HUES64 (cell line): ENCODE results near the gene DMAC2L.

Experiments
- H3K27ac ChIP-seq: 2 replicates; pipeline ENCODE4 v1.7.0; 2013; ENCODE audit warnings: low read depth, low read length, inconsistent platforms
- H3K27me3 ChIP-seq: 2 replicates; pipeline ENCODE4 v1.6.1; 2013; ENCODE audit warnings: mild to moderate bottlenecking, low read length; ENCODE audit not compliant: insufficient read depth
- H3K36me3 ChIP-seq: 2 replicates; pipeline ENCODE4 v1.6.1; 2013; ENCODE audit warnings: mild to moderate bottlenecking, low read length; ENCODE audit not compliant: insufficient read depth
- H3K4me1 ChIP-seq: 2 replicates; pipeline ENCODE4 v1.6.1; 2013; ENCODE audit warnings: mild to moderate bottlenecking, low read length, moderate library complexity; ENCODE audit not compliant: insufficient read depth
- H3K4me3 ChIP-seq: 2 replicates; pipeline ENCODE4 v1.5.1; 2013; ENCODE audit warnings: mild to moderate bottlenecking, low read length, moderate library complexity
- H3K9ac ChIP-seq: 2 replicates; pipeline ENCODE4 v1.6.1; 2013; ENCODE audit warnings: mild to moderate bottlenecking, low read depth, low read length
- H3K9me3 ChIP-seq: 2 replicates; pipeline ENCODE4 v1.6.1; 2013; ENCODE audit warnings: low read depth, low read length; ENCODE audit not compliant: insufficient read depth
- WGBS: fragments of 150-250, 120-280 bp; methylation state at CpG from one replicate; pipeline ENCODE4 v1.1.7; 2013; ENCODE audit warnings: missing lambda C conversion rate; 5-methylcytosine and 5-hydroxymethylcytosine counted together

DMAC2L gene

DNA sequence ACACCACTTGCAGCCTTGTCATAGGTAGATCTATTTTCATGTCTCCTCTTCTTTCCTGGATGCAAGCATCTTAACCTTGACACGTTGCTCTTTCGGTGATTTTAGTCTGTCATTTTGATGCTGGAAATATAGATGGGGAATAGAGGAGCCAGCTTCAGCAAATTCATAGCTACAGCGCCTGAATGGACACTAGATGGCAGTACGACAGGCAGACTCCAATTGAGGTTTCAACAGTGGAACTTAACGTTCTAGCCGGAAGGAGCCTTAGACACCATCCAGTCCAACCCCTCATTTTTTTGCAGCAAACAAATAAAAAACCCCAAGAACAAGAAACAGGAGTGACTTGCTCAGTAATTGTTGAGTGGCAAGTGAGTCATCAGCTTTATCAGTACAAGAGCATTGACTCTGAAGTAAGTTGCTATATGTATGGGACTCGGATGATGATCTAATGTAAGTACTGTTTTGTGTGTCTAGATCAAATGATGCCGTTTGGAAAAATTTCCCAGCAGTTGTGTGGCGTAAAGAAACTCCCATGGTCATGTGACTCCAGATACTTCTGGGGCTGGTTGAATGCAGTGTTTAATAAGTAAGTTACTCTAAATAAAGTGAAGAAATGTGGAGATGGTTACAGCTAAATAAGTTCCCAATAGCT, 9.0 kb downstream of the DMAC2L start:
- Histone ChIP-seq H3K9me3 (no peaks in the 10 kb centered on the region), H3K27me3 (no peaks in the 10 kb centered on the region), H3K4me1 (no peaks in the 10 kb centered on the region), H3K9ac (no peak overlapping the region), H3K27ac (no peak overlapping the region), H3K36me3 (peaks cover 35% of the 10 kb centered on the region), H3K4me3 (no peak overlapping the region)
- WGBS, result 40% methylated on average over 9 of the region's 9 CpGs

DNA sequence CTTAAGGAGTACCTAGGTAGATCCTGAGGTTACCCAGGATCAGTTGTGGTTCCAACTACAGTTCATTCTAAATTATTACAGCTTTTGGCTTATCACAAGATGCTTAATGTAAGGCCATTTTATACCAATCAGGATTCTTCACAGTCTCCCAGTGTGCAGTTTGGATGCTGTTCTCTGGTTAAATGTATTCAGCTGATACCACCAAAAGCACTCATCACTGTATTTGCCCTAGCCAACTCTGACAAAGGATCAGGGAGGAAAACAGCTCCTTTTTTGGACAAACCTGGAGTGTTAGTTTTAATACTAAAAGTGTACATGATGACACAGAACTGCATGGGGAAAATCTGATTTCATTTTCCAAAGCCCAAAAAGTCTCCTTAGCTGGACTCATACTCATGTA, 19.5 kb downstream of the DMAC2L start:
- H3K27ac ChIP-seq, result no peak overlapping the region
- no peak overlapping the region for H3K4me3 ChIP-seq
- no peaks in the 10 kb centered on the region for H3K9me3 ChIP-seq
- H3K36me3 ChIP-seq, result peaks cover 19% of the 10 kb centered on the region
- no peak overlapping the region for H3K9ac ChIP-seq
- peaks cover 28% of the 10 kb centered on the region for H3K4me1 ChIP-seq
- no peaks in the 10 kb centered on the region for H3K27me3 ChIP-seq

DNA sequence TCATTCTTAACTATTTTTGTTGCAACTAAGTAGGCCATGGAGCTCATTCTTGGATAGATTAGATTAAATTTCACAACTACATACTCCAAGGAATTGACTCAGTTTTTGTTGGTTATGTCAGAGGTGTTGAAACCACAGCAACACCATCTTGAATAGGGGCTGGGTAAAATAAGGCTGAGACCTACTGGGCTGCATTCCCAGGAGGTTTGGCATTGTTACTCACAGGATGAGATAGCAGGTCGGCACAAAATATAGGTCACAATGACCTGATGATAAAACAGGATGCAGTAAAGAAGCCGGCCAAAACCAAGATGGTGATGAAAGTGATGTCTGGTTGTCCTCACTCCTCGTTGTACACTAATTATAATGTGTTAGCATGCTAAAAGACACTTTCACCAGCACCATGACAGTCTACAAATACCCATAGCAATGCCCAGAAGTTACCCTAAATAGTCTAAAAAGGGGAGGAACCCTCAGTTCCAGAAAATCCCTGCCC, 20.9 kb downstream of the DMAC2L start:
- no peaks in the 10 kb centered on the region for H3K27me3 ChIP-seq
- no peak overlapping the region for H3K4me3 ChIP-seq
- H3K36me3 ChIP-seq, result peaks cover 17% of the 10 kb centered on the region
- H3K9ac ChIP-seq, result no peak overlapping the region
- WGBS, result 85% methylated on average over 3 of the region's 3 CpGs
- no peak overlapping the region for H3K27ac ChIP-seq
- peaks cover 28% of the 10 kb centered on the region for H3K4me1 ChIP-seq
- no peaks in the 10 kb centered on the region for H3K9me3 ChIP-seq

DNA sequence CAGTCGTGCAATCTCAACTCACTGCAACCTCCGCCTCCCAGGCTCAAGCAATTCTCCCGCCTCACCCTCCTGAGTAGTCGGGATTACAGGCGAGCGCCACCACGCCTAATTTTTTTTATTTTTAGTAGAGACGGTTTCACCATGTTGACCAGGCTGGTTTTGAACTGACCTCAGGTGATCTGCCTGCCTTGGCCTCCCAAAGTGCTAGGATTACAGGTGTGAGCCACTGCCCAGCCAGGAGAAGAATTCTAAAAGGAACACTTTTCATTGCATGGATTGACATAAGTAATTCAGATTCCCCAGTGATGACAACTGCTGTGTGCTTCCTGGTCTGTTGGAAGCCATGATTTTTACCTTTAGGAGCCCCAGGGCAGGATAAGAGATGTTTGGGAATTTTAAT, 22.1 kb downstream of the DMAC2L start:
- H3K9me3 ChIP-seq, result no peaks in the 10 kb centered on the region
- H3K9ac ChIP-seq, result no peak overlapping the region
- peak overlapping the region; percentile 41 for H3K27ac ChIP-seq
- peaks cover 11% of the 10 kb centered on the region for H3K36me3 ChIP-seq
- peaks cover 28% of the 10 kb centered on the region for H3K4me1 ChIP-seq
- H3K4me3 ChIP-seq, result no peak overlapping the region
- 95% methylated on average over 8 of the region's 8 CpGs for WGBS
- H3K27me3 ChIP-seq, result no peaks in the 10 kb centered on the region

DNA sequence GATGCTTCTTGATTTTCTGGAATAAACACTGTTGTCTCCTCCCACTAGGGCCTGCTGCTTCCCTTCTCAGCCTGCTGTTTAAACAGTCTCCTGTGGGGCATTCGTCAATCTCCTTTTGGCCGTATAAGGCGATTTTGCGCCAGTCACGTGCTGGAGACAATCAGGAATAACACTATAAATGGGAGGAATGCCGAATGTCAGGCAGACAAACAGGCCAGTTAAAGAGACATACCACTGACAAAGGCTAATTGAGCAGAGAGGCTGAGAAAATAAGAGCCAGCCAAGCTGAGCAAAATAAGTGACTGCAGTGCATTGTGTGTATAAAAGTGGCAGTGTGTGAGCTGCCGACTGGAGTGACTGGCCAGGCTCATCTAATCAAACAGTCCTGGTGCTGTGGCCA, 23.3 kb downstream of the DMAC2L start:
- Histone ChIP-seq H3K4me1 (peaks cover 28% of the 10 kb centered on the region), H3K27ac (peak overlapping the region; percentile 78), H3K4me3 (no peak overlapping the region), H3K36me3 (peaks cover 5% of the 10 kb centered on the region; the same call in 1 of the 2 replicates), H3K27me3 (no peaks in the 10 kb centered on the region), H3K9ac (peak overlapping the region; percentile 13; the same call in 1 of the 2 replicates), H3K9me3 (no peaks in the 10 kb centered on the region)
- 56% methylated on average over 7 of the region's 7 CpGs for WGBS

DNA sequence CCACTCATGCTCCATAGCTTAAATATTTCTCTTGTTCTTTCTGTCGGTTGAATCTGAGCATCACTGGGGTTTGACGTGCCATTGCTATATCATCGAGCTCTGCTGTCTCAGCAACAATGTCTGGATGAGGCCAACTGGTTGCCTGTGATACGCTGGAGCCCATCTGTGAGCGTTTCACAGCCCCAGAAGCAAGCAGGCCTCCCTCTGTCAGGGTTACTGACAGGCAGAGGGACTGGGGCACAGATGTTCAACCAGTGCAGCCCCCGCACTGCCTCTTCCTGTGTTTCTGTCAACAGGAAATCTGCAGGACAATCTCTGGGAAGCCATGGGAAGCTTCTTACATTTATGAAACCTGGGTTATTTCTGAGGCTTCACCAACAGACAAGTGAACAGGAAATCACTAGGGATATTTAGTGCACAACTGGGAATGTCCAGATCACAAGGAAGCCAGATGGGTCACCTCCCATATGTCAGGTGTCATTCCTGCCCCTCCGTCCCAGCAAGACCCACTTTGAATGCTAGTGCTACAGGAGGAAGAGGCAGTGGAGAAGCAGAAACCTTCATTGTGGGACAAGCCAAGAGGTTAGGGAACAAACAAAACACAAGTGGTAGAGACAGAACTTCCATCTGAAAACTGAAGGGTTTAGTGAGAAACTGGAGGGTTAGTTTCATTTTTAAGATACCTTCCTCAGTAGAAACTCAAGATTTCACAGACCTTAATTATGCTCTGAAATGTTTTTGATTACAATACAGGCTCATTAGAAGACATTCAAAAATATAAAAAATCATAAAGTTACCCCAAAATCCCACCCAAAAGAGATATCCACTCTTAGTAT, 24.1 kb downstream of the DMAC2L start:
- no peaks in the 10 kb centered on the region for H3K27me3 ChIP-seq
- peak overlapping the region; percentile 78 for H3K27ac ChIP-seq
- no peaks in the 10 kb centered on the region for H3K9me3 ChIP-seq
- H3K9ac ChIP-seq, result peak overlapping the region; percentile 13; the same call in 1 of the 2 replicates
- H3K4me1 ChIP-seq, result peaks cover 28% of the 10 kb centered on the region
- H3K4me3 ChIP-seq, result no peak overlapping the region
- 0 out of 2 replicates have a peak, but pooled peaks cover 4% of the 10 kb centered on the region for H3K36me3 ChIP-seq
- WGBS, result 75% methylated on average over 7 of the region's 7 CpGs

DNA sequence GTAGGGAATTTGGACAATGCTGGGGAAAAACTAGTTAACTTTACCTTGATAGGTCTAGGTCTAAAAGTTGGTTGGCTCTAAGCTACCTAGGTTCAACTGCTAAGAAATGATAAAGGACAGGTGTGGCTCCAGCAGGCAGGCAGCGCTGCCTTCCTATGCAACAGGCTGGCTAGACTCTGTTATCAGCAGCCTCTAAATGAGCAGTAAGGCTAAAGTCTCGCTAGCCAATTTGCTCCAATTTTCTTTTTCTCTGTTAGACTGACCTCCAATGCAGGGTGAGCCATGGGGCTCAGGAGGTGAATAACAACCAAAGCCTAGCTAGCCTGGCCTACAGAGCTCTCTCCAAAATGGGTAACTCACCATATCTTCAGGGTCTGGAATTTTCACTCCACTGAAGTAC, 26.5 kb downstream of the DMAC2L start:
- no peaks in the 10 kb centered on the region for H3K9me3 ChIP-seq
- 92% methylated on average over 2 of the region's 2 CpGs for WGBS
- H3K4me1 ChIP-seq, result peaks cover 33% of the 10 kb centered on the region
- H3K9ac ChIP-seq, result no peak overlapping the region
- no peaks in the 10 kb centered on the region for H3K36me3 ChIP-seq
- no peaks in the 10 kb centered on the region for H3K27me3 ChIP-seq
- H3K4me3 ChIP-seq, result no peak overlapping the region
- H3K27ac ChIP-seq, result no peak overlapping the region

DNA sequence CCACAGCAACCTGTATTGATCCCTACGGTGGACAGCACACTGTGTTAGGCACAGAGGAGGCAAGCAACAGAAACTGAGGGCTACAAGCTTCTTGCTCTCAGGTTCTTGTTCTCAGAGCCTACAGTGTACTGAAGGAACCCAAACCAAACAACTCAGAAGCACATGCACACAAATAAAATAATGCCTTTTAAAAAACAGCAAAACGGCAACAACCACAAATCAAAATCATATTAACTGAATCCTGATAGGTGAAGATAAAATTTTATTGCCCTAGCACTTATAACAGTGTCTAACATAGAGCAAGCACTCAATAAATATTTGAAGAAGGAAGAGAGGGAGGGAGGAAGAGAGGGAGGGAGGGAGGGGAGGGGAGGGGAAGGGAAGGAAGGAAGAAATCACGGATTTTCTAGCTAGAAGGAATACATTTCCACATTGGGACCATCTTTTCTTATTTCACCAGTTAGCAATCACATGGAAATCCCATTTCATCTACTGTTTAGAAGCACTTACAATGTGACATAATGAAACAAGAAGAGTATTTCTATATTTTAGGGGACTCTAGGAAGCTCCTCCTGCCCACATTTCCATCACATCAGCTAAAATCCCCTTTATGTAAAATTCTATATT, 27.2 kb downstream of the DMAC2L start:
- H3K27ac ChIP-seq, result no peak overlapping the region
- no peaks in the 10 kb centered on the region for H3K9me3 ChIP-seq
- peaks cover 31% of the 10 kb centered on the region for H3K4me1 ChIP-seq
- 94% methylated on average over 1 of the region's 3 CpGs for WGBS
- no peaks in the 10 kb centered on the region for H3K36me3 ChIP-seq
- H3K4me3 ChIP-seq, result no peak overlapping the region
- H3K9ac ChIP-seq, result no peak overlapping the region
- H3K27me3 ChIP-seq, result no peaks in the 10 kb centered on the region

DNA sequence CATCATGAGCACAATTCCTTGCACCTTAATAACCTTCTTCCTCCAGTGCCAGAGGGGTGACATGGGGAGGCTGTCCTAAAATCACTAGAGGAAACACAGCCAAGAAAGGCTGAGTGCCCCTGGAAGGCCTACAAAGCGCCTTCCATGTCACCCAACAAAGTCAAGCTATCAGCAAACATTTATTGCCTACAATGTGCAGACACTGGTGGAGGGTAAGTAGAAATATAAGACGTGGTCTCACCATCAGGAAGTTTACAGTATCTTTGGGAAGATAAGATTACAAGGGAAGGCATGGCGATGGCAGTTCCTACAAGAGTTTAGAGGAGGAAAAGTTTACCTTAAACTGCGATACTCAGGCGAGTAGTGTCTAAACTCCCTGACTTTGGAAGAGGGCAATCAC, 27.9 kb downstream of the DMAC2L start:
- Histone ChIP-seq H3K9ac (no peak overlapping the region), H3K36me3 (no peaks in the 10 kb centered on the region), H3K4me1 (peaks cover 23% of the 10 kb centered on the region), H3K27ac (no peak overlapping the region), H3K4me3 (no peak overlapping the region), H3K9me3 (no peaks in the 10 kb centered on the region), H3K27me3 (no peaks in the 10 kb centered on the region)
- WGBS, result 90% methylated on average over 5 of the region's 5 CpGs

DNA sequence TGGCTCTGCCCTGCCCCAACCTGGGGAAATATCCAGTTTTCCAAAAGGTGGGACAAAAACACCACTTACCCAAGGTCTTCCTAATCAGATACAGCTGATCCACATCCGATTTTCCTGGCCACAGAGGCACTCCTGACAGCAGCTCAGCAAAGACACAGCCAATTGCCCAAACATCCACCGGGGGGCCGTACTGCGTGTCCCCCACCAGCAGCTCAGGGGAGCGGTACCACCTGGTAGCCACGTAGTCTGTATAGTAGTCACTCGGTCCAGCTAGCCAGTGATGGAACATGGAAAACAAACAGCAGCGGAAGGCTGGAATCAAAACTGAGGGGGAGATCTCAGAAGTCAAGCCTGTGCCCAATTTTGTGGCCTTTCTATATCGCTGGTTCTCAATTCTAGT, 28.8 kb downstream of the DMAC2L start:
- Histone ChIP-seq H3K9me3 (no peaks in the 10 kb centered on the region), H3K9ac (no peak overlapping the region), H3K4me1 (peaks cover 14% of the 10 kb centered on the region), H3K27me3 (no peaks in the 10 kb centered on the region), H3K27ac (no peak overlapping the region), H3K36me3 (no peaks in the 10 kb centered on the region), H3K4me3 (no peak overlapping the region)
- 78% methylated on average over 9 of the region's 9 CpGs for WGBS
